H9 (cell line): ENCODE results near the gene C20orf202. TPM values are rescaled to one million over a fixed set of nuclear protein-coding genes. Genes with fewer than 3 reads are reported as not detected.

ENCODE experiments used
- DNase-seq: peaks from one replicate; pipeline ENCODE4 v3.0.0-alpha.2; 2017
- H2AFZ ChIP-seq: one replicate; pipeline ENCODE4 v1.6.1; 2013; ENCODE audit warnings: mild to moderate bottlenecking, low read length, control low read depth, moderate library complexity
- H2AK5ac ChIP-seq: 2 replicates; pipeline ENCODE4 v1.6.1; 2013; ENCODE audit warnings: low read length, control low read depth, mixed read lengths; ENCODE audit not compliant: insufficient read length
- H2BK120ac ChIP-seq: one replicate; pipeline ENCODE4 v1.6.1; 2013; ENCODE audit warnings: low read depth, mild to moderate bottlenecking, low read length, control low read depth, inconsistent platforms; ENCODE audit not compliant: poor library complexity, severe bottlenecking
- H2BK12ac ChIP-seq: 2 replicates; pipeline ENCODE4 v1.6.1; 2013; ENCODE audit warnings: low read length, control low read depth, mixed read lengths, low read depth; ENCODE audit not compliant: insufficient read length
- H2BK15ac ChIP-seq: 2 replicates; pipeline ENCODE4 v1.6.1; 2013; ENCODE audit warnings: low read depth, low read length, control low read depth
- H2BK20ac ChIP-seq: one replicate; pipeline ENCODE4 v1.6.1; 2013; ENCODE audit warnings: low read depth, mild to moderate bottlenecking, low read length, control low read depth, inconsistent platforms; ENCODE audit not compliant: poor library complexity, severe bottlenecking
- H2BK5ac ChIP-seq: 2 replicates; pipeline ENCODE4 v1.6.1; 2013; ENCODE audit warnings: low read length, control low read depth, mixed read lengths; ENCODE audit not compliant: insufficient read length
- H3K14ac ChIP-seq: 2 replicates; pipeline ENCODE4 v1.6.1; 2013; ENCODE audit warnings: low read length, control low read depth; ENCODE audit not compliant: insufficient read depth
- H3K18ac ChIP-seq: 2 replicates; pipeline ENCODE4 v1.6.1; 2013; ENCODE audit warnings: low read depth, mild to moderate bottlenecking, mixed read lengths, low read length, control low read depth; ENCODE audit not compliant: insufficient read length
- H3K23ac ChIP-seq: 2 replicates; pipeline ENCODE4 v1.6.1; 2013; ENCODE audit warnings: low read length, control low read depth, mixed read lengths, low read depth; ENCODE audit not compliant: insufficient read length
- H3K23me2 ChIP-seq: 2 replicates; pipeline ENCODE4 v1.6.1; 2013; ENCODE audit warnings: low read depth, mild to moderate bottlenecking, mixed read lengths, low read length, control low read depth; ENCODE audit not compliant: insufficient read length, poor library complexity, severe bottlenecking
- H3K27ac ChIP-seq: 2 replicates; pipeline ENCODE4 v1.5.1; 2013; ENCODE audit warnings: low read length, control low read depth, mixed read lengths, low read depth; ENCODE audit not compliant: insufficient read length
- H3K27me3 ChIP-seq: 2 replicates; pipeline ENCODE4 v1.6.1; 2013; ENCODE audit warnings: low read length, control low read depth, inconsistent platforms; ENCODE audit not compliant: insufficient read depth
- H3K4ac ChIP-seq: 2 replicates; pipeline ENCODE4 v1.6.1; 2013; ENCODE audit warnings: low read depth, mild to moderate bottlenecking, control low read depth, inconsistent platforms, low read length, moderate library complexity
- H3K4me1 ChIP-seq: 2 replicates; pipeline ENCODE4 v1.6.1; 2013; ENCODE audit warnings: low read length, control low read depth, inconsistent platforms; ENCODE audit not compliant: insufficient read depth
- H3K4me2 ChIP-seq: 2 replicates; pipeline ENCODE4 v1.6.1; 2013; ENCODE audit warnings: low read length, control low read depth, mixed read lengths; ENCODE audit not compliant: insufficient read length, insufficient read depth
- H3K56ac ChIP-seq: 2 replicates; pipeline ENCODE4 v1.6.1; 2013; ENCODE audit warnings: low read depth, mild to moderate bottlenecking, mixed read lengths, low read length, control low read depth; ENCODE audit not compliant: insufficient read length
- H3K79me1 ChIP-seq: 2 replicates; pipeline ENCODE4 v1.6.1; 2013; ENCODE audit warnings: low read depth, mild to moderate bottlenecking, moderate library complexity, low read length, control low read depth, inconsistent platforms; ENCODE audit not compliant: insufficient read depth, poor library complexity, severe bottlenecking
- H3K79me2 ChIP-seq: 2 replicates; pipeline ENCODE4 v1.6.1; 2013; ENCODE audit warnings: low read length, control low read depth, inconsistent platforms; ENCODE audit not compliant: insufficient read depth
- H3K9ac ChIP-seq: 2 replicates; pipeline ENCODE4 v1.6.1; 2013; ENCODE audit warnings: low read length, control low read depth, mixed read lengths; ENCODE audit not compliant: insufficient read length; ENCODE audit errors: extremely low read depth
- H3K9me3 ChIP-seq: one replicate; pipeline ENCODE4 v1.6.1; 2013; ENCODE audit warnings: low read depth, low read length, inconsistent platforms; ENCODE audit not compliant: control insufficient read depth
- H3T11ph ChIP-seq: one replicate; pipeline ENCODE4 v1.6.1; 2013; ENCODE audit warnings: mild to moderate bottlenecking, low read length, control low read depth, inconsistent platforms
- H4K20me1 ChIP-seq: one replicate; pipeline ENCODE4 v1.6.1; 2013; ENCODE audit not compliant: control insufficient read depth, insufficient read length, insufficient read depth
- H4K5ac ChIP-seq: 2 replicates; pipeline ENCODE4 v1.6.1; 2013; ENCODE audit warnings: low read depth, mild to moderate bottlenecking, mixed read lengths, low read length, control low read depth; ENCODE audit not compliant: insufficient read length
- H4K8ac ChIP-seq: replicated peaks from 2 replicates; pipeline ENCODE4 v1.6.1; 2013; ENCODE audit warnings: low read length, control low read depth, mixed read lengths, low read depth; ENCODE audit not compliant: insufficient read length
- H4K91ac ChIP-seq: 2 replicates; pipeline ENCODE4 v1.6.1; 2013; ENCODE audit warnings: low read depth, mild to moderate bottlenecking, moderate library complexity, mixed read lengths, low read length, control low read depth; ENCODE audit not compliant: insufficient read length
- H3K27ac Mint-ChIP-seq, 3 experiments: 2 replicates in 2 of 3; 3 replicates in 1 of 3; pipeline ENCODE4 v1.8.0; 2020 to 2021; ENCODE audit warnings: mixed read lengths in 3 of 3, mild to moderate bottlenecking in 1 of 3, moderate library complexity in 1 of 3
- H3K27me3 Mint-ChIP-seq: 2 replicates; pipeline ENCODE4 v1.8.0; 2021; ENCODE audit warnings: low read depth, mild to moderate bottlenecking, moderate library complexity, mixed read lengths
- H3K36me3 Mint-ChIP-seq, 3 experiments: 2 replicates in 2 of 3; 3 replicates in 1 of 3; pipeline ENCODE4 v1.8.0; 2020 to 2021; ENCODE audit warnings: low read depth in 3 of 3, mixed read lengths in 3 of 3; ENCODE audit not compliant: insufficient read depth in 1 of 3
- H3K4me1 Mint-ChIP-seq, 2 experiments: 2 replicates each; pipeline ENCODE4 v1.8.0; 2020; ENCODE audit warnings: mixed read lengths in 2 of 2
- H3K4me3 Mint-ChIP-seq, 2 experiments: 2 replicates in 1 of 2; 3 replicates in 1 of 2; pipeline ENCODE4 v1.8.0; 2020 to 2021; ENCODE audit warnings: mild to moderate bottlenecking in 2 of 2, mixed read lengths in 2 of 2, moderate library complexity in 1 of 2
- H3K9me3 Mint-ChIP-seq, 2 experiments: 2 replicates in 1 of 2; 3 replicates in 1 of 2; pipeline ENCODE4 v1.8.0; 2020; ENCODE audit warnings: mild to moderate bottlenecking in 2 of 2, mixed read lengths in 2 of 2, moderate library complexity in 1 of 2
- CTCF ChIP-seq: fragments of 200-600 bp; sonication (generic); conservative IDR thresholded peaks from 3 replicates; pipeline ENCODE4 v1.8.0; 2021; ENCODE audit warnings: antibody characterized with exemption, mild to moderate bottlenecking
- WGBS: extraction: QIAGEN DNeasy Blood & Tissue Kit; methylation state at CpG from one replicate; pipeline ENCODE4 v1.1.7; 2013; ENCODE audit warnings: missing lambda C conversion rate, low lambda C conversion rate, mixed read lengths; ENCODE audit not compliant: insufficient read length; ENCODE audit errors: extremely low coverage; 5-methylcytosine and 5-hydroxymethylcytosine counted together
- total RNA-seq: library from RNA; stranded (reverse); gene quantifications from 2 replicates; pipeline ENCODE4 v1.2.1, GENCODE V29; 2021

The C20orf202 gene
- total RNA-seq, 1 experiment from 2014 or later = 0.13 TPM

DNA sequence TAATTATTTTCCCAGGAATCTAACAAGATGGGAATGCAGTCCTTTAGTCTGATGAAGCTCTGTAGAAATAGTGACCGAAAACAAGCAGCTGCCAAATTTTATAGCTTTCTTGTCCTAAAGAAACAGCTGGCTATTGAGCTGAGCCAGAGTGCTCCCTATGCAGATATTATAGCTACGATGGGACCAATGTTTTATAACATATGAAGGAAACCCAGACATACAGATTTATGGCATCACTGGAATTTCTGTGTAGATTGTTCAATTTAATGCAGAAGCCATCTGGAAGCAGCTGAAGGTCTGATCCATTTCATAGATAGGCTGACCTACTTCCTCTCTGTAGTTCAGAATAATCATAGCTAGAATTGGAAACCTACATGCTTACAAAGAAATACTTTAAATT, 51.0 kb downstream of the C20orf202 start:
- Histone ChIP-seq H2AK5ac (no peak overlapping the region), H3K79me2 (no peaks in the 10 kb centered on the region), H3K79me1 (no peaks in the 10 kb centered on the region), H3K4me1 (no peaks in the 10 kb centered on the region), H3K23me2 (no peaks in the 10 kb centered on the region), H3K9ac (no peak overlapping the region), H3K27ac (no peak overlapping the region), H3K4ac (no peak overlapping the region), H4K5ac (no peak overlapping the region), H2BK12ac (no peak overlapping the region), H3K9me3 (no peaks in the 10 kb centered on the region), H3K14ac (no peak overlapping the region), H3K27me3 (no peaks in the 10 kb centered on the region), H2AFZ (no peak overlapping the region), H2BK15ac (no peak overlapping the region), H3T11ph (no peak overlapping the region), H2BK5ac (no peak overlapping the region), H4K8ac (no peak overlapping the region), H4K91ac (no peak overlapping the region), H3K23ac (no peak overlapping the region), H3K18ac (no peak overlapping the region), H4K20me1 (no peaks in the 10 kb centered on the region), H2BK120ac (no peak overlapping the region), H3K56ac (no peak overlapping the region), H3K4me2 (no peak overlapping the region), H2BK20ac (no peak overlapping the region)
- no peak for TF ChIP-seq CTCF
- peaks cover 0 to 4% (median 0%) of the 10 kb centered on the region in 3 experiments; a peak in 1 of 7 replicates for H3K36me3 Mint-ChIP-seq
- H3K4me1 Mint-ChIP-seq = peaks cover 0 to 7% of the 10 kb centered on the region in 2 experiments; a peak in 1 of 4 replicates
- peaks cover 5 to 8% of the 10 kb centered on the region in 2 experiments; a peak in 4 of 5 replicates for H3K9me3 Mint-ChIP-seq
- H3K27me3 Mint-ChIP-seq = peaks cover 19% of the 10 kb centered on the region
- no CpG with 5 or more reads among the region's 2 CpGs for WGBS
- H3K27ac Mint-ChIP-seq = no peak overlapping the region
- no peak overlapping the region for H3K4me3 Mint-ChIP-seq
- no peak for DNase-seq
